Common myeloid progenitor, CD34-positive (primary cell): ENCODE measurements around the gene TRIM62.

ENCODE experiments used
- CTCF ChIA-PET: fragments of 350-600 bp; sonication (Branson Sonifier 250); formaldehyde crosslinking; loops from one replicate; lab custom pipeline; 2021; ENCODE audit warnings: antibody characterized with exemption; lab: Charles Lee
- POLR2A ChIA-PET: fragments of 350-600 bp; sonication (Branson Sonifier 250); formaldehyde crosslinking; loops from one replicate; lab custom pipeline; 2021; ENCODE audit warnings: antibody characterized with exemption; lab: Charles Lee
- DNase-seq, 3 donors: peaks; one replicate each; pipeline versions ENCODE4 v3.0.0 to v3.0.0-alpha.2; 2013
- H3K27ac ChIP-seq, 2 experiments: 1 replicate in 1 of 2; 2 replicates in 1 of 2; pipeline ENCODE4 v1.7.0; 2013; ENCODE audit warnings: inconsistent platforms in 2 of 2, low read length in 2 of 2, mild to moderate bottlenecking in 2 of 2, low read depth in 1 of 2, moderate library complexity in 1 of 2; ENCODE audit not compliant: severe bottlenecking in 2 of 2, insufficient read depth in 1 of 2, poor library complexity in 1 of 2
- H3K27me3 ChIP-seq, 5 experiments: replicated peaks in 2 of 5; 1 replicate in 3 of 5; 2 replicates in 2 of 5; pipeline versions ENCODE4 v1.6.1 to v1.7.0; 2013; ENCODE audit warnings: low read length in 4 of 5, mild to moderate bottlenecking in 2 of 5, moderate library complexity in 2 of 5, inconsistent platforms in 1 of 5; ENCODE audit not compliant: insufficient read depth in 5 of 5, control insufficient read depth in 4 of 5
- H3K36me3 ChIP-seq, 4 experiments: 1 replicate in 2 of 4; 2 replicates in 2 of 4; pipeline versions ENCODE4 v1.6.1 to v1.7.0; 2013; ENCODE audit warnings: low read length in 3 of 4, control low read depth in 1 of 4, mild to moderate bottlenecking in 1 of 4; ENCODE audit not compliant: control insufficient read depth in 4 of 4, insufficient read depth in 4 of 4
- H3K4me1 ChIP-seq, 4 experiments: 1 replicate in 3 of 4; 2 replicates in 1 of 4; pipeline versions ENCODE4 v1.6.1 to v1.7.1; 2013; ENCODE audit warnings: low read length in 3 of 4, mild to moderate bottlenecking in 3 of 4, control low read depth in 1 of 4, inconsistent platforms in 1 of 4, moderate library complexity in 1 of 4; ENCODE audit not compliant: control insufficient read depth in 4 of 4, insufficient read depth in 4 of 4; ENCODE audit errors: control extremely low read depth in 1 of 4
- H3K4me3 ChIP-seq, 7 experiments: 1 replicate in 4 of 7; 2 replicates in 3 of 7; pipeline versions ENCODE4 v1.5.1 to v1.7.0; 2013; ENCODE audit warnings: mild to moderate bottlenecking in 7 of 7, low read length in 6 of 7, moderate library complexity in 6 of 7, inconsistent platforms in 2 of 7, low read depth in 2 of 7, control low read depth in 1 of 7; ENCODE audit not compliant: insufficient read depth in 4 of 7, control insufficient read depth in 1 of 7; ENCODE audit errors: extremely low read depth in 1 of 7
- H3K9me3 ChIP-seq, 5 experiments: 1 replicate in 4 of 5; 2 replicates in 1 of 5; pipeline versions ENCODE4 v1.6.1 to v1.7.1; 2013; ENCODE audit warnings: low read length in 4 of 5, mild to moderate bottlenecking in 2 of 5, inconsistent platforms in 1 of 5, low read depth in 1 of 5, moderate library complexity in 1 of 5; ENCODE audit not compliant: control insufficient read depth in 4 of 5, insufficient read depth in 2 of 5; ENCODE audit errors: control extremely low read depth in 1 of 5
- WGBS: methylation state at CpG from one replicate; pipeline ENCODE4 v1.1.5; 2013; ENCODE audit not compliant: insufficient coverage; 5-methylcytosine and 5-hydroxymethylcytosine counted together

Gene TRIM62

DNA sequence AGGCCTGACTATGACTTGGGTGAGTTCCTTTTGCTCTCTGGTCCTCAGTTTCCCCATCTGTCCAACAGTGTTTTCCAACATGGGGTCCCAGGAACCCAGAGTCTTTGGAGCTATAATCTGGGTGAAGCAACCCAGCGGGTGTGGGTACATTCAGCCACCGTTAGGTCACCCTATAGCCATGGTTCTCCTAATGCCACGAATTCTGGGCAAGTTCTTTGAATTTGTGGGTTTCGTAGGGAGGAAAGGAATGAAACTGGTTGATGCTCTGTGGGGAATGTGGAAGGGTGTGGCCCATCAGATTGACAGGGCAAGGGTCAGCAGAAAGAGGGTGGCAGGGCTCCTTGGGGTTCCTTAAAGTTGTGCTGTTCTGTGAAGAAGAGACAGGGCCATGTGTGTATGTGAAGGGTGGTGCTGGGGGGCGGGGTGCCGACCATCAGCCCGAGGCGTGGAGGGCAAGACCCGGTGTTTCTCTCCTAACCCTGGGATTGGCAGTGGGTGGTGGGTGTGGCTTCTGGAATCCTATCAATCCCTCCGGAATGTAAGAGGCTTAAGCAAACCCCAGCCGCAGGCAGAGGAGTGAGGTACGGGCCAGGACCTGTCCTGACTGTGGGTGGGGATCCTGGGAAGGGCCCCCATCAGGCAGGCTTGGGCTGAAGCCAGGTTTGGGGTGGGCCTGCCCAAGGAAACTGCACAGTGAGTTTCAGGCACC is 39.0 kb upstream of the TRIM62 start:
- ChIA-PET POLR2A (no interaction called here), CTCF (no interaction called here)
- H3K36me3 ChIP-seq: no peaks in the 10 kb centered on the region
- DNase-seq: no peak
- peaks cover 0 to 9% (median 6%) of the 10 kb centered on the region in 5 experiments for H3K9me3 ChIP-seq
- 90% methylated on average over 11 of the region's 12 CpGs for WGBS
- H3K27ac ChIP-seq: no peak overlapping the region
- no peak overlapping the region for H3K4me3 ChIP-seq
- H3K4me1 ChIP-seq: peaks cover 0 to 3% (median under 1%) of the 10 kb centered on the region in 4 experiments
- no peaks in the 10 kb centered on the region for H3K27me3 ChIP-seq

GRCh38 chr1:33219886-33220661 is 38.2 kb upstream of the TRIM62 start:
- H3K4me3 ChIP-seq: no peak overlapping the region
- no peaks in the 10 kb centered on the region for H3K27me3 ChIP-seq
- POLR2A ChIA-PET: no interaction called here
- H3K36me3 ChIP-seq: no peaks in the 10 kb centered on the region
- DNase-seq: no peak
- peaks cover 0 to 3% (median under 1%) of the 10 kb centered on the region in 4 experiments for H3K4me1 ChIP-seq
- H3K9me3 ChIP-seq: peaks cover 0 to 9% (median 6%) of the 10 kb centered on the region in 5 experiments
- CTCF ChIA-PET: no interaction called here
- 85% methylated on average over 6 of the region's 7 CpGs for WGBS
- no peak overlapping the region for H3K27ac ChIP-seq

GRCh38 chr1:33211972-33212371 is 30.1 kb upstream of the TRIM62 start:
- Histone ChIP-seq H3K36me3 (no peaks in the 10 kb centered on the region), H3K27ac (no peak overlapping the region), H3K9me3 (peaks cover 0 to 2% (median 0%) of the 10 kb centered on the region in 5 experiments), H3K27me3 (no peaks in the 10 kb centered on the region), H3K4me3 (no peak overlapping the region), H3K4me1 (no peaks in the 10 kb centered on the region)
- no CpG with 5 or more reads among the region's 3 CpGs for WGBS
- ChIA-PET POLR2A (no interaction called here), CTCF (interaction anchor here (1.6 kb wide), 1 partner anchor 83 kb away, joined by 6 read pairs; no protein-coding TSS in a partner anchor)
- no peak for DNase-seq

- ChIA-PET CTCF (no interaction called here), POLR2A (no interaction called here)
- Histone ChIP-seq H3K9me3 (peaks cover 0 to 2% (median 0%) of the 10 kb centered on the region in 5 experiments), H3K4me3 (no peak overlapping the region), H3K4me1 (no peaks in the 10 kb centered on the region), H3K27ac (no peak overlapping the region), H3K27me3 (no peaks in the 10 kb centered on the region), H3K36me3 (no peaks in the 10 kb centered on the region)
- no peak for DNase-seq
- WGBS: no CpG with 5 or more reads among the region's 2 CpGs
These were observed 24.5 kb upstream of the TRIM62 start for GRCh38 chr1:33206340-33206739.

GRCh38 chr1:33195556-33195955 is 13.7 kb upstream of the TRIM62 start:
- Histone ChIP-seq H3K36me3 (no peaks in the 10 kb centered on the region), H3K9me3 (peaks cover 0 to 4% (median 0%) of the 10 kb centered on the region in 5 experiments), H3K27me3 (peaks cover 0 to 3% (median 0%) of the 10 kb centered on the region in 5 experiments), H3K4me3 (no peak overlapping the region), H3K27ac (no peak overlapping the region), H3K4me1 (no peaks in the 10 kb centered on the region)
- no CpG with 5 or more reads among the region's 2 CpGs for WGBS
- ChIA-PET CTCF (no interaction called here), POLR2A (no interaction called here)
- DNase-seq: no peak

GRCh38 chr1:33191731-33192275 is 10.0 kb upstream of the TRIM62 start:
- ChIA-PET POLR2A (no interaction called here), CTCF (no interaction called here)
- WGBS: 100% methylated on average over 1 of the region's 2 CpGs
- no peak overlapping the region for H3K27ac ChIP-seq
- no peaks in the 10 kb centered on the region for H3K4me1 ChIP-seq
- peaks cover 0 to 2% (median 0%) of the 10 kb centered on the region in 5 experiments for H3K9me3 ChIP-seq
- no peaks in the 10 kb centered on the region for H3K36me3 ChIP-seq
- peaks cover 0 to 3% (median 0%) of the 10 kb centered on the region in 5 experiments for H3K27me3 ChIP-seq
- DNase-seq: no peak
- no peak overlapping the region for H3K4me3 ChIP-seq
